Right renal cortex interstitium (tissue), 3 donors: ENCODE results near the gene RYR2. TPM values are rescaled to one million over a fixed set of nuclear protein-coding genes. Genes with fewer than 3 reads are reported as not detected.
"Not testable (repeated sequence)": the region's sequence is repeated elsewhere in the genome, so short reads cannot be mapped to it uniquely, and the experiment has no call there.

Experiments
- DNase-seq, 3 donors: peaks; one replicate each; pipeline ENCODE4 v3.0.0-alpha.2; 2013; ENCODE audit warnings: low read depth in 3 of 3, low spot score in 2 of 3
- polyA plus RNA-seq, 3 donors: library from polyadenylated mRNA; unstranded; fragments of 120-200 nt; gene quantifications; one replicate each; pipeline ENCODE4 v1.2.1, GENCODE V29; 2013; ENCODE audit not compliant: insufficient read length in 3 of 3

The RYR2 gene
- polyA plus RNA-seq, 3 donors: 1.2 to 2.3 (median 1.4) TPM

GRCh38 chr1:237239248-237239647 is 197.3 kb downstream of the RYR2 start:
- no peak for DNase-seq

- no peak for DNase-seq
These were observed 199.1 kb downstream of the RYR2 start for GRCh38 chr1:237241038-237241437.

GRCh38 chr1:237244778-237245177 is 202.8 kb downstream of the RYR2 start:
- DNase-seq: no peak

- DNase-seq: no peak
These were observed 205.5 kb downstream of the RYR2 start for GRCh38 chr1:237247442-237247841.

GRCh38 chr1:237249120-237249519 is 207.1 kb downstream of the RYR2 start:
- DNase-seq: no peak

GRCh38 chr1:237250055-237250454 is 208.1 kb downstream of the RYR2 start:
- no peak for DNase-seq

GRCh38 chr1:237255071-237255470 is 213.1 kb downstream of the RYR2 start:
- no peak for DNase-seq

- no peak for DNase-seq
These were observed 216.9 kb downstream of the RYR2 start for GRCh38 chr1:237258871-237259270.

GRCh38 chr1:237261198-237261597 is 219.2 kb downstream of the RYR2 start:
- no peak for DNase-seq

- DNase-seq: no peak
These were observed 225.8 kb downstream of the RYR2 start for GRCh38 chr1:237267743-237268142.

- DNase-seq: no peak
These were observed 228.0 kb downstream of the RYR2 start for GRCh38 chr1:237269938-237270337.

GRCh38 chr1:237270353-237270752 is 228.4 kb downstream of the RYR2 start:
- no peak for DNase-seq

- not testable (repeated sequence) for DNase-seq
These were observed 236.0 kb downstream of the RYR2 start for GRCh38 chr1:237277994-237278393.

GRCh38 chr1:237279629-237280028 is 237.6 kb downstream of the RYR2 start:
- no peak for DNase-seq

- no peak for DNase-seq
These were observed 239.5 kb downstream of the RYR2 start for GRCh38 chr1:237281481-237281880.

- no peak for DNase-seq
These were observed 240.3 kb downstream of the RYR2 start for GRCh38 chr1:237282208-237282783.

- DNase-seq: no peak
These were observed 246.0 kb downstream of the RYR2 start for GRCh38 chr1:237287876-237288521.

GRCh38 chr1:237293804-237294203 is 251.8 kb downstream of the RYR2 start:
- DNase-seq: no peak

- no peak for DNase-seq
These were observed 254.9 kb downstream of the RYR2 start for GRCh38 chr1:237296861-237297260.

GRCh38 chr1:237300642-237301041 is 258.7 kb downstream of the RYR2 start:
- DNase-seq: no peak

GRCh38 chr1:237303929-237304328 is 261.9 kb downstream of the RYR2 start:
- DNase-seq: no peak

- DNase-seq: no peak
These were observed 264.7 kb downstream of the RYR2 start for GRCh38 chr1:237306726-237307125.
